ENCODE data around the gene SRF. TPM values are rescaled to one million over a fixed set of nuclear protein-coding genes. Genes with fewer than 3 reads are reported as not detected.

Gene SRF
- total and polyA plus RNA-seq, 9 donors, result 21.0 to 73.3 (median 32.3) TPM

DNA sequence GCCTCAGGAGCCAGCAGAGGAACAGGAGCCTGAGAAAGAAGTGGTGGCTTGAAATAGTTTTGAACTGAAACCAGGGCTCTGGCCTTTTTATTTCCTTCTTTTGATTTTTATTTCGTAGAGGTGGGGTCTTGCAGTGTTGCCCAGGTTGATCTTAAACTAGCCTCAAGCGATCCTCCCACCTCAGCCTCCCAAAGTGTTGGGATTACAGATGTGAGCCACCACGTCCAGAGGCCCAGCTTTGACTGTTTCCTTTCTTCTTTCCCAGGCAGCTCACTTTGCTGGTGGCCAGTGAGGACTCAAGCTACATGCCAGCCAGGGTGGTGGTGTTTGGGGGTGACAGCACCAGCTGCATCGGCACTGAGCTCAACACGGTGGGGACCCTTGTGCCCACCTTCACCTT is 31.4 kb downstream of the SRF start:
- DNase-seq, result no peak
- H3K27ac ChIP-seq, result no peak overlapping the region
- H3K4me3 ChIP-seq, result no peak overlapping the region
- H3K4me1 ChIP-seq (ENCODE audit: insufficient read depth), result no peaks in the 10 kb centered on the region
- no peaks in the 10 kb centered on the region for H3K27me3 ChIP-seq
- no peaks in the 10 kb centered on the region for H3K36me3 ChIP-seq
- intact Hi-C loops (cut with DNase I), result no loop called here
- 83 to 96% (median 86%) methylated on average over 5 of the region's 5 CpGs for WGBS, 3 donors
- TF ChIP-seq, protein P1, sequence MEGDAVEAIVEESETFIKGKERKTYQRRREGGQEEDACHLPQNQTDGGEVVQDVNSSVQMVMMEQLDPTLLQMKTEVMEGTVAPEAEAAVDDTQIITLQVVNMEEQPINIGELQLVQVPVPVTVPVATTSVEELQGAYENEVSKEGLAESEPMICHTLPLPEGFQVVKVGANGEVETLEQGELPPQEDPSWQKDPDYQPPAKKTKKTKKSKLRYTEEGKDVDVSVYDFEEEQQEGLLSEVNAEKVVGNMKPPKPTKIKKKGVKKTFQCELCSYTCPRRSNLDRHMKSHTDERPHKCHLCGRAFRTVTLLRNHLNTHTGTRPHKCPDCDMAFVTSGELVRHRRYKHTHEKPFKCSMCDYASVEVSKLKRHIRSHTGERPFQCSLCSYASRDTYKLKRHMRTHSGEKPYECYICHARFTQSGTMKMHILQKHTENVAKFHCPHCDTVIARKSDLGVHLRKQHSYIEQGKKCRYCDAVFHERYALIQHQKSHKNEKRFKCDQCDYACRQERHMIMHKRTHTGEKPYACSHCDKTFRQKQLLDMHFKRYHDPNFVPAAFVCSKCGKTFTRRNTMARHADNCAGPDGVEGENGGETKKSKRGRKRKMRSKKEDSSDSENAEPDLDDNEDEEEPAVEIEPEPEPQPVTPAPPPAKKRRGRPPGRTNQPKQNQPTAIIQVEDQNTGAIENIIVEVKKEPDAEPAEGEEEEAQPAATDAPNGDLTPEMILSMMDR (IDR thresholded peaks at IDR 0.05), result no peak
- no peak for TF ChIP-seq EP300 (IDR thresholded peaks at IDR 0.05)
- no peak for TF ChIP-seq POLR2A (IDR thresholded peaks at IDR 0.05)
- no peaks in the 10 kb centered on the region for H3K9me3 ChIP-seq

DNA sequence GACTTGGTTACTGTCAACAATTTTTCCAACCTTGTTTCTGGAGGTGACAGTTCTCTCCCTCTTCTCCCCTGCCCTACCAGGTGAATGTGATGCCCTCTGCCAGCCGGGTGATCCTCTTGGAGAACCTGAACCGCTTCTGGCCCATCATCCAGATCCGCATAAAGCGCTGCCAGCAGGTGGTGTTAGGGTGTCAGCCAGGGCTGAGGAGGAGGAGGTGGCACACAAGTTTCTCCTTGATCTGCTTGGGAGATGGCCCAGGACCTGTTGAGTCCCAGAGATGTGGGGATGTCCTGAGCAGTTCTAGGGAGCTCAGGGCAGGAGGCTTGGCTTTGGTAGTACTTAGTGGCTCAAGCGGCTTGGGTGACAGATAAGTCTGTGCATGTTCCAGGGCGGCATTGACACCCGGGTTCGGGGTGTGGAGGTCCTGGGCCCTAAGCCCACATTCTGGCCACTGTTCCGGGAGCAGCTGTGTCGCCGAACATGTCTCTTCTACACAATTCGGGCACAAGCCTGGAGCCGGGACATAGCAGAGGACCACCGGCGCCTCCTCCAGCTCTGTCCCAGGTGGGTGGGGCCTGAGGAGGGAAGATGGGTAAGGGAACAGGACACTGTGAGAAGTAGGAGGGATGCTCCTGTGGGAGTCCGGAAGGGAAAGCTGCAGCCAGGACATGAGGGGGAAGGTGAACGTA is 32.1 kb downstream of the SRF start:
- no peaks in the 10 kb centered on the region for H3K27me3 ChIP-seq
- peak in 1 of 5 donors; percentile 16 for DNase-seq
- TF ChIP-seq POLR2A (IDR thresholded peaks at IDR 0.05) (no peak), EP300 (IDR thresholded peaks at IDR 0.05) (no peak)
- TF ChIP-seq, protein P1 (IDR thresholded peaks at IDR 0.05), result no peak
- no peak overlapping the region for H3K27ac ChIP-seq
- H3K36me3 ChIP-seq, result no peaks in the 10 kb centered on the region
- H3K9me3 ChIP-seq, result no peaks in the 10 kb centered on the region
- no peaks in the 10 kb centered on the region for H3K4me1 ChIP-seq (ENCODE audit: insufficient read depth)
- H3K4me3 ChIP-seq, result no peak overlapping the region
- intact Hi-C loops (cut with DNase I), result no loop called here
- WGBS, 3 donors, result 86 to 87% (median 87%) methylated on average over 17 of the region's 17 CpGs

DNA sequence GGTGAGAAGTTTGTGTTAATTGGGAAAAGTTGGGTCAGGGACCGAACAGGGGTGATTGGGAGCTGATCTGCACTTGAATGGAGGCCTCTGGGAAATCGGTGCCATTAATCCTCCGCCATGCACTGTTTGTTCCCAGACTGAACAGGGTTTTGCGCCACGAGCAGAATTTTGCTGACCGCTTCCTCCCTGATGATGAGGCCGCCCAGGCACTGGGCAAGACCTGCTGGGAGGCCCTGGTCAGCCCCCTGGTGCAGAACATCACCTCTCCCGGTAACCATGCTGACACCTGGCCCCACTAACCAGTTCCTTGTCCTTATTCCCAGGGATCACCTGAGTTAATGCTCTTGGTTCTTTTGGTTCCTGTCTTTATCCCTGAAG is 32.6 kb downstream of the SRF start:
- Histone ChIP-seq H3K9me3 (no peaks in the 10 kb centered on the region), H3K4me3 (no peak overlapping the region), H3K27ac (no peak overlapping the region), H3K27me3 (no peaks in the 10 kb centered on the region), H3K4me1 (ENCODE audit: insufficient read depth) (no peaks in the 10 kb centered on the region), H3K36me3 (no peaks in the 10 kb centered on the region)
- 90 to 95% (median 90%) methylated on average over 8 of the region's 8 CpGs for WGBS, 3 donors
- peak in 1 of 5 donors; percentile 8 for DNase-seq
- intact Hi-C loops (cut with DNase I), result no loop called here
- no peak for TF ChIP-seq POLR2A (IDR thresholded peaks at IDR 0.05)
- no peak for TF ChIP-seq EP300 (IDR thresholded peaks at IDR 0.05)
- TF ChIP-seq, protein P1 (IDR thresholded peaks at IDR 0.05), result no peak

DNA sequence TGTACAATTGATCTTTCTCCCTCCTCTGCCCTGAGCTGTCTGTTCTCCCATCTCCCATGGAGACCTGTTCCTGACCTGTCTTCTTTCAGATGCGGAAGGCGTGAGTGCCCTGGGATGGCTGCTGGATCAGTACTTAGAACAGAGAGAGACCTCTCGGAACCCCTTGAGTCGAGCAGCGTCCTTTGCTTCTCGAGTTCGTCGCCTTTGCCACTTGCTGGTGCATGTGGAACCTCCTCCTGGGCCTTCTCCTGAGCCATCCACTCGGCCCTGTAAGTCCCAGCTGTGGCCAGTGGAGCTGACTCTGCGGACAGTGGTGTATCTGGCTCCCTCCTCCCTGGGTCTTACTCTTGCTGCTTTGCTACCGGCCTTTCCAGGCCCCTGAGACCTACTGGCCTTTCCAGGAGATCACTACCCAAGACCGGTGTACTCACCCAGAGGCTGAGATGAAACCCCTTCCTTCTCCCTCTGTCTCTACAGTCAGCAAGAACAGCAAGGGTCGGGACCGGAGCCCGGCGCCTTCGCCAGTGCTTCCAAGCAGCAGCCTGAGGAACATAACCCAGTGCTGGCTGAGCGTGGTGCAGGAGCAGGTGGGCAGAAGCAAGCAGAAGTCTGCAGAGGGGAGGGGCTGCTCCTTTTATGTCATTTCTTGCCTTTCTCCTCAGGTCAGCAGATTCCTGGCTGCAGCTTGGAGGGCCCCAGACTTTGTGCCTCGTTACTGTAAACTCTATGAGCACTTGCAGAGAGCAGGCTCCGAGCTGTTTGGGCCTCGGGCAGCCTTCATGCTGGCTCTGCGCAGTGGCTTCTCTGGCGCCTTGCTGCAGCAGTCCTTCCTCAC is 33.4 kb downstream of the SRF start:
- Histone ChIP-seq H3K4me3 (no peak overlapping the region), H3K36me3 (no peaks in the 10 kb centered on the region), H3K9me3 (no peaks in the 10 kb centered on the region), H3K27ac (no peak overlapping the region), H3K27me3 (no peaks in the 10 kb centered on the region), H3K4me1 (ENCODE audit: insufficient read depth) (no peaks in the 10 kb centered on the region)
- 93 to 94% (median 93%) methylated on average over 23 of the region's 23 CpGs for WGBS, 3 donors
- peak in 1 of 5 donors; percentile 14 for DNase-seq
- TF ChIP-seq EP300 (IDR thresholded peaks at IDR 0.05) (no peak), POLR2A (IDR thresholded peaks at IDR 0.05) (no peak)
- TF ChIP-seq, protein P1 (IDR thresholded peaks at IDR 0.05), result no peak
- intact Hi-C loops (cut with DNase I), result no loop called here
